ENCODE data around the gene PLEK. TPM values are rescaled to one million over a fixed set of nuclear protein-coding genes. Genes with fewer than 3 reads are reported as not detected.

Gene PLEK
- total and polyA plus RNA-seq, 11 donors, result 1.3 to 90.0 (median 3.1) TPM

DNA sequence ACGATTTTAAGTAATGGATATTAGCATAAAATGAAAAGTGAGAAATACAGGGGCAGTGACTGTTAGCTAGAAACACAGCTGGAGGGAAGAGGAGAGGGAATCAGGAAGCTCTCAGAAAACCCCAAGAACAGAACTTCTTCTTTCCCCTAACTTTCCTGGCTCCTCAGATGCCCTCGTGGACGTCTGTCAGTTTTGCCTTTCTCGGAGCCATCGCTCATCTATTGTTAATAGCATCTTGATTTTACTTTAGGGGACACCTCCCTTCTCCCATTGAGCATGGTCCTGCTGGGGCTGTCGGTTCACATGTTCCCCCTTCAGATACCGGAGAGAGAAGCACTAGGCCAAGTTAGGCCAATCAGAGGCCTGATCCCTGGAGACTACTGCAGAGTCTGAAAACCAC lies 2.3 kb upstream of the PLEK start:
- TF ChIP-seq POLR2A (IDR thresholded peaks at IDR 0.05), result no peak
- ATAC-seq (no peak), DNase-seq (no peak)
- WGBS, 4 donors, result 83 to 92% (median 85%) methylated on average over 7 of the region's 7 CpGs
- H3K27ac ChIP-seq, result peak overlapping the region in 1 of 12 donors; percentile 86
- H3K4me3 ChIP-seq, result peak overlapping the region in 2 of 12 donors; percentile 27 to 43
- H3K9me3 ChIP-seq, result no peaks in the 10 kb centered on the region
- peaks cover 0 to 24% (median 0%) of the 10 kb centered on the region in 12 donors for H3K4me1 ChIP-seq
- intact Hi-C loops (cut with DNase I), result loop anchor here (1.0 to 5.0 kb wide), 2 partner anchors 79 to 80 kb away; no protein-coding TSS in a partner anchor
- H3K36me3 ChIP-seq, result no peaks in the 10 kb centered on the region
- no peaks in the 10 kb centered on the region for H3K27me3 ChIP-seq

DNA sequence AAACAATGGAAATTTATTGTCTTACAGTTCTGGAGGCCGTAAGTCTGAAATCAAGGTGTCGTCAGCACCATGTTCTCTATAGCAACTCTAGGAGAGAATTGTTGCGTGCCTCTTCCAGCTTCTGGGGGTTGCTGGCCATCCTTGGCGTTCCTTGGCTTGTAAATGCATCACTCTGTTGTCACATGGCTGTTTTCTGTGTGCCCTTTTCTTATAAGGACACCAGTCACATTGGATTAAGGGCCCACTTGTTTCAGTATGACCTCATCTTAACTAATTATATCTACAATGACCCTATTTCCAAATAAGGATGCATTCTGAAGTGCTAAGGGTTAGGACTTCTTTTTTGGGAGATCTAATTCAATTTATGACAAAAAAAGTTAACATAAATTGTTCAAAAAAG lies 1.4 kb upstream of the PLEK start:
- no peak overlapping the region for H3K4me3 ChIP-seq
- ATAC-seq, result peak in 1 of 4 donors; percentile 15
- H3K9me3 ChIP-seq, result no peaks in the 10 kb centered on the region
- H3K27me3 ChIP-seq, result no peaks in the 10 kb centered on the region
- intact Hi-C loops (cut with DNase I), result loop anchor here in 7 of 10 donors (5.0 kb wide), 1 partner anchor 79 kb away; no protein-coding TSS in a partner anchor
- 72 to 84% (median 79%) methylated on average over 4 of the region's 4 CpGs for WGBS, 4 donors
- H3K27ac ChIP-seq, result peak overlapping the region in 2 of 12 donors; percentile 15 to 86
- DNase-seq, result no peak
- no peaks in the 10 kb centered on the region for H3K36me3 ChIP-seq
- peaks cover 0 to 29% (median 0%) of the 10 kb centered on the region in 12 donors for H3K4me1 ChIP-seq
- TF ChIP-seq, protein P1, sequence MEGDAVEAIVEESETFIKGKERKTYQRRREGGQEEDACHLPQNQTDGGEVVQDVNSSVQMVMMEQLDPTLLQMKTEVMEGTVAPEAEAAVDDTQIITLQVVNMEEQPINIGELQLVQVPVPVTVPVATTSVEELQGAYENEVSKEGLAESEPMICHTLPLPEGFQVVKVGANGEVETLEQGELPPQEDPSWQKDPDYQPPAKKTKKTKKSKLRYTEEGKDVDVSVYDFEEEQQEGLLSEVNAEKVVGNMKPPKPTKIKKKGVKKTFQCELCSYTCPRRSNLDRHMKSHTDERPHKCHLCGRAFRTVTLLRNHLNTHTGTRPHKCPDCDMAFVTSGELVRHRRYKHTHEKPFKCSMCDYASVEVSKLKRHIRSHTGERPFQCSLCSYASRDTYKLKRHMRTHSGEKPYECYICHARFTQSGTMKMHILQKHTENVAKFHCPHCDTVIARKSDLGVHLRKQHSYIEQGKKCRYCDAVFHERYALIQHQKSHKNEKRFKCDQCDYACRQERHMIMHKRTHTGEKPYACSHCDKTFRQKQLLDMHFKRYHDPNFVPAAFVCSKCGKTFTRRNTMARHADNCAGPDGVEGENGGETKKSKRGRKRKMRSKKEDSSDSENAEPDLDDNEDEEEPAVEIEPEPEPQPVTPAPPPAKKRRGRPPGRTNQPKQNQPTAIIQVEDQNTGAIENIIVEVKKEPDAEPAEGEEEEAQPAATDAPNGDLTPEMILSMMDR (IDR thresholded peaks at IDR 0.05), result no peak
- TF ChIP-seq POLR2A (IDR thresholded peaks at IDR 0.05), result no peak

DNA sequence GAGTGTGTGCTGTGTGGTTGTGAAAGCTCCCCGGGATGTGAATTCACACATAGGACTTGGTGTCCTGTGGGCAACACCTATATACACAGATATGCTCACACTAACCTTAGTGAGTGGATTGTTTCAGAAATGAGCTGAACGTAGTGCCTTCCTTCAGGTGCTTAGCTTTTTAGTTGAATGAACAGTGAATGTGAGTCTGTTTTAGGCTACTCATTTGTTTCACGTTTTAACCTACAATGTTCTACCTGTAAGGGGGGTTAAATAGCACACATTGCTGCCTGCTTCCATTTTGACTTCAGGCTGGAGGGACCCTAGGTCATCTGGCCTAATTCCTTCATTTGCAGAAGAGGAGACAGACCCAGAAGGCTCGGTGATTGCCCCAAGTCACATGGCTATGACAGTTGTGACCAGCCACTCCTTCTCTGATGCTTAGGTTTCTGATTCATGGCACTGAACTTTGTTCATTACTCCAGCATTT lies 1.0 kb downstream of the PLEK start:
- no peaks in the 10 kb centered on the region for H3K36me3 ChIP-seq
- peak overlapping the region in 3 of 12 donors; percentile 50 to 86 (median 55) for H3K27ac ChIP-seq
- ATAC-seq, result peak in 2 of 4 donors; percentile 37 to 43
- intact Hi-C loops (cut with DNase I), result no loop called here
- H3K4me1 ChIP-seq, result peaks cover 0 to 50% (median 0%) of the 10 kb centered on the region in 12 donors
- TF ChIP-seq, protein P1 (IDR thresholded peaks at IDR 0.05), result no peak
- no peak for TF ChIP-seq POLR2A (IDR thresholded peaks at IDR 0.05)
- WGBS, 4 donors, result 80 to 90% (median 88%) methylated on average over 4 of the region's 4 CpGs
- peak in 1 of 5 donors; percentile 27 for DNase-seq
- H3K27me3 ChIP-seq, result no peaks in the 10 kb centered on the region
- H3K4me3 ChIP-seq, result peak overlapping the region in 9 of 12 donors; percentile 3 to 66 (median 38)
- no peaks in the 10 kb centered on the region for H3K9me3 ChIP-seq

DNA sequence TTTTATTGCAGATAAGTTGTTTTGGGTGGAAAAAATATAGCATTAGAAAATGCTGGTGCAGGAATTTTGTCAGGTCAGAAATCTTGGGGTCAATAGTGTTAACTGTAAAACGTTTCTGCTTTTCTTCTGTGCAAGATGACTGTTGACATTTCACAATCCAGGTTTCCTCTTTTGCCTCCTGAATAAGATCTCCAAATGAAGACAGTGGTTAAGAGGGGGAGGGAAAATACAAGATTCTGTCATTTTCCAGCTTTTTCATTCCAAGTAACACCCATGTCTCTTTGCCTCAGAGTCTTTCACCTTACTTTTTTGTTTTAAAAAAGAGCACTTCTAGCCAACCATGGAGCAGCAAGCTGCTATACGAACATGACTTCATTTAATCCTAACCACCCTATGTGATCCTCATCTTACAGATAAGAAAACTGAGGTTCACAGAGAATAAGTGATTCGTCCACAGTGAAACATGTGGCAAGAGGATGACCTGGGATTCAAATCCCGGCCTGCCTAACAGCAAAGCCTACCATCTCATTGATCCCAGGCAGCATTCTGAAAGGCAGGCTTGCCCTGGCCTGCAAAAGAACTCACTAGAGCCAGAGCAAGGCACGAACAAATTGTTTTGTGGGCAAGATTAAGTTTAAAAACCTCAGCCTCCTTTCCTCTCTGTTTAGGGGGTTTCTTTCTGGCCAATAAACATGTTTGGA lies 3.0 kb downstream of the PLEK start:
- H3K27me3 ChIP-seq, result no peaks in the 10 kb centered on the region
- DNase-seq, result no peak
- H3K4me1 ChIP-seq, result peaks cover 0 to 57% (median 0%) of the 10 kb centered on the region in 12 donors
- 64 to 69% (median 67%) methylated on average over 5 of the region's 5 CpGs for WGBS, 4 donors
- no peaks in the 10 kb centered on the region for H3K9me3 ChIP-seq
- ATAC-seq, result peak in 2 of 4 donors; percentile 31 to 58
- H3K4me3 ChIP-seq, result peak overlapping the region in 4 of 12 donors; percentile 15 to 66 (median 48)
- peak overlapping the region in 2 of 12 donors; percentile 4 to 86 for H3K27ac ChIP-seq
- no peak for TF ChIP-seq POLR2A (IDR thresholded peaks at IDR 0.05)
- TF ChIP-seq, protein P1 (IDR thresholded peaks at IDR 0.05), result no peak
- H3K36me3 ChIP-seq, result peaks cover 0 to 4% (median 0%) of the 10 kb centered on the region in 9 donors
- intact Hi-C loops (cut with DNase I), result no loop called here

Measured in heart left ventricle (tissue), 16 donors.